HepG2 (cell line): ENCODE measurements around the gene ARL16. TPM values are rescaled to one million over a fixed set of nuclear protein-coding genes. Genes with fewer than 3 reads are reported as not detected.

Experiments used
- AKAP8 ChIP-seq: sonication (generic); formaldehyde crosslinking; IDR thresholded peaks from 2 replicates; pipeline ENCODE4 v1.5.1; 2020; ENCODE audit warnings: mild to moderate bottlenecking, missing genetic modification reagents
- ARID4A ChIP-seq: sonication (generic); formaldehyde crosslinking; IDR thresholded peaks from 2 replicates; pipeline ENCODE4 v1.5.0; 2020; ENCODE audit warnings: mild to moderate bottlenecking, missing genetic modification reagents, borderline replicate concordance
- HNRNPUL1 ChIP-seq: fragments of 200-400 bp; formaldehyde crosslinking; IDR thresholded peaks from 2 replicates; pipeline ENCODE4 v1.6.1; 2017; ENCODE audit warnings: low read depth, mild to moderate bottlenecking, low read length, moderate library complexity
- PREB ChIP-seq: sonication (generic); formaldehyde crosslinking; IDR thresholded peaks from 2 replicates; pipeline ENCODE4 v1.4.0; 2020; ENCODE audit warnings: missing genetic modification reagents
- TCF7L2 ChIP-seq: IDR thresholded peaks from 2 replicates; pipeline ENCODE4 v1.6.1; 2011; ENCODE audit warnings: mild to moderate bottlenecking, low read depth, low read length, moderate library complexity
- USF2 ChIP-seq, 2 experiments: sonication (generic) in 1 of 2; formaldehyde crosslinking in 1 of 2; IDR thresholded peaks; 2 replicates each; pipeline versions ENCODE4 v1.5.1 to v1.6.1; 2011 to 2020; ENCODE audit warnings: borderline replicate concordance in 1 of 2, low read depth in 1 of 2, low read length in 1 of 2, mild to moderate bottlenecking in 1 of 2, missing genetic modification reagents in 1 of 2, moderate library complexity in 1 of 2
- XRCC5 ChIP-seq: fragments of 200-400 bp; formaldehyde crosslinking; optimal IDR thresholded peaks from 2 replicates; pipeline ENCODE3; 2017; ENCODE audit warnings: mild to moderate bottlenecking, low read length
- ZNF33B ChIP-seq: sonication (generic); formaldehyde crosslinking; IDR thresholded peaks from 2 replicates; pipeline ENCODE4 v1.5.1; 2020; ENCODE audit warnings: mild to moderate bottlenecking, missing genetic modification reagents
- ZNF407 ChIP-seq: sonication (generic); formaldehyde crosslinking; IDR thresholded peaks from one replicate; pipeline ENCODE4 v1.5.1; 2020; ENCODE audit warnings: mild to moderate bottlenecking, missing genetic modification reagents; ENCODE audit errors: not compliant biosample characterization
- ZNF775 ChIP-seq: sonication (generic); formaldehyde crosslinking; IDR thresholded peaks from 2 replicates; pipeline ENCODE4 v1.4.0; 2020; ENCODE audit warnings: missing genetic modification reagents, mild to moderate bottlenecking, moderate library complexity, borderline replicate concordance
- polyA plus RNA-seq, 8 experiments: library from polyadenylated mRNA; depleted of rRNA in 3 of 8; stranded (reverse) in 7 of 8; unstranded in 1 of 8; fragments of >200 nt; fragmentation: Illumina TruSeq in 4 of 8; extraction: Trizol in 4 of 8; gene quantifications; 2 replicates each; pipeline versions ENCODE4 v1.2.1 to v1.2.3, GENCODE V29; 2011 to 2016; ENCODE audit warnings: low read depth in 4 of 8, missing spikeins in 1 of 8, mixed read lengths in 1 of 8; ENCODE audit not compliant: insufficient read depth in 1 of 8
- total RNA-seq, 5 experiments: library from RNA; depleted of rRNA; stranded (reverse); fragments of >200 nt; fragmentation: Illumina TruSeq; extraction: Trizol; gene quantifications; 2 replicates each; pipeline ENCODE4 v1.2.3, GENCODE V29; 2016; ENCODE audit warnings: low read depth in 1 of 5

ARL16 gene
- total and polyA plus RNA-seq, 2 of the 13 experiments (the other 11 are each of a cell fraction or from before 2014, with no cell fraction given), result 20.8 to 30.8 TPM

- TF ChIP-seq ARID4A (no peak), AKAP8 (no peak), USF2 (IDR thresholded peaks at IDR 0.05; ENCODE audit: low read depth, low read length) (no peak), USF2 (CRISPR knock-in tag; IDR thresholded peaks at IDR 0.05; ENCODE audit: borderline replicate concordance) (no peak), ZNF407 (CRISPR knock-in tag) (no peak), ZNF775 (no peak), ZNF33B (CRISPR knock-in tag) (peak; percentile 42; the same call in 1 of the 2 replicates), PREB (no peak), TCF7L2 (no peak), HNRNPUL1 (no peak), XRCC5 (no peak)
Observed at GRCh38 chr17:81635973-81636504, 47.6 kb downstream of the ARL16 start (continued).
